Nephron progenitor cell (in vitro differentiated cells): ENCODE measurements around the gene NTN1.

Source experiments
- DNase-seq: peaks from one replicate; pipeline ENCODE4 v3.0.0; 2021
- H3K27ac Mint-ChIP-seq: 2 replicates; pipeline ENCODE4 v1.8.0; 2021; ENCODE audit warnings: mild to moderate bottlenecking, moderate library complexity, mixed read lengths
- H3K27me3 Mint-ChIP-seq: 2 replicates; pipeline ENCODE4 v1.8.0; 2021; ENCODE audit warnings: mild to moderate bottlenecking, low read depth, mixed read lengths; ENCODE audit not compliant: poor library complexity
- H3K36me3 Mint-ChIP-seq: 2 replicates; pipeline ENCODE4 v1.8.0; 2021; ENCODE audit warnings: low read depth, mixed read lengths
- H3K4me1 Mint-ChIP-seq: 2 replicates; pipeline ENCODE4 v1.8.0; 2021; ENCODE audit warnings: mixed read lengths
- H3K4me3 Mint-ChIP-seq: 2 replicates; pipeline ENCODE4 v1.8.0; 2021; ENCODE audit warnings: mild to moderate bottlenecking, moderate library complexity, mixed read lengths
- H3K9me3 Mint-ChIP-seq: 2 replicates; pipeline ENCODE4 v1.8.0; 2021; ENCODE audit warnings: mild to moderate bottlenecking, moderate library complexity, mixed read lengths
- TF ChIP-seq, protein P1 (sequence below): fragments of 200-600 bp; sonication (generic); IDR thresholded peaks from 2 replicates; pipeline ENCODE4 v1.5.0; 2021; ENCODE audit warnings: antibody characterized with exemption

Gene NTN1

GRCh38 chr17:9203771-9204425 is 182.6 kb downstream of the NTN1 start:
- H3K4me1 Mint-ChIP-seq: peaks cover 25% of the 10 kb centered on the region
- no peak overlapping the region for H3K4me3 Mint-ChIP-seq
- H3K27me3 Mint-ChIP-seq: peaks cover 10% of the 10 kb centered on the region
- H3K9me3 Mint-ChIP-seq: no peaks in the 10 kb centered on the region
- H3K27ac Mint-ChIP-seq: no peak overlapping the region
- TF ChIP-seq, protein P1, sequence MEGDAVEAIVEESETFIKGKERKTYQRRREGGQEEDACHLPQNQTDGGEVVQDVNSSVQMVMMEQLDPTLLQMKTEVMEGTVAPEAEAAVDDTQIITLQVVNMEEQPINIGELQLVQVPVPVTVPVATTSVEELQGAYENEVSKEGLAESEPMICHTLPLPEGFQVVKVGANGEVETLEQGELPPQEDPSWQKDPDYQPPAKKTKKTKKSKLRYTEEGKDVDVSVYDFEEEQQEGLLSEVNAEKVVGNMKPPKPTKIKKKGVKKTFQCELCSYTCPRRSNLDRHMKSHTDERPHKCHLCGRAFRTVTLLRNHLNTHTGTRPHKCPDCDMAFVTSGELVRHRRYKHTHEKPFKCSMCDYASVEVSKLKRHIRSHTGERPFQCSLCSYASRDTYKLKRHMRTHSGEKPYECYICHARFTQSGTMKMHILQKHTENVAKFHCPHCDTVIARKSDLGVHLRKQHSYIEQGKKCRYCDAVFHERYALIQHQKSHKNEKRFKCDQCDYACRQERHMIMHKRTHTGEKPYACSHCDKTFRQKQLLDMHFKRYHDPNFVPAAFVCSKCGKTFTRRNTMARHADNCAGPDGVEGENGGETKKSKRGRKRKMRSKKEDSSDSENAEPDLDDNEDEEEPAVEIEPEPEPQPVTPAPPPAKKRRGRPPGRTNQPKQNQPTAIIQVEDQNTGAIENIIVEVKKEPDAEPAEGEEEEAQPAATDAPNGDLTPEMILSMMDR: no peak
- DNase-seq: no peak
- H3K36me3 Mint-ChIP-seq: peaks cover 62% of the 10 kb centered on the region

GRCh38 chr17:9204637-9205329 is 183.5 kb downstream of the NTN1 start:
- no peak overlapping the region for H3K4me3 Mint-ChIP-seq
- H3K27me3 Mint-ChIP-seq: peaks cover 10% of the 10 kb centered on the region
- peaks cover 25% of the 10 kb centered on the region for H3K4me1 Mint-ChIP-seq
- peaks cover 53% of the 10 kb centered on the region for H3K36me3 Mint-ChIP-seq
- no peaks in the 10 kb centered on the region for H3K9me3 Mint-ChIP-seq
- DNase-seq: no peak
- no peak overlapping the region for H3K27ac Mint-ChIP-seq
- TF ChIP-seq, protein P1: no peak

- Mint-ChIP-seq H3K27ac (no peak overlapping the region), H3K4me1 (peaks cover 25% of the 10 kb centered on the region), H3K27me3 (peaks cover 10% of the 10 kb centered on the region), H3K9me3 (no peaks in the 10 kb centered on the region), H3K4me3 (no peak overlapping the region), H3K36me3 (peaks cover 48% of the 10 kb centered on the region)
- TF ChIP-seq, protein P1: no peak
- no peak for DNase-seq
These were observed 184.5 kb downstream of the NTN1 start for GRCh38 chr17:9205520-9206409.

GRCh38 chr17:9206410-9206703 is 185.0 kb downstream of the NTN1 start:
- no peak overlapping the region for H3K4me3 Mint-ChIP-seq
- TF ChIP-seq, protein P1: no peak
- H3K4me1 Mint-ChIP-seq: peaks cover 25% of the 10 kb centered on the region
- H3K27me3 Mint-ChIP-seq: peaks cover 10% of the 10 kb centered on the region
- H3K9me3 Mint-ChIP-seq: no peaks in the 10 kb centered on the region
- DNase-seq: no peak
- peaks cover 46% of the 10 kb centered on the region for H3K36me3 Mint-ChIP-seq
- no peak overlapping the region for H3K27ac Mint-ChIP-seq

- peaks cover 15% of the 10 kb centered on the region for H3K27me3 Mint-ChIP-seq
- H3K4me3 Mint-ChIP-seq: no peak overlapping the region
- TF ChIP-seq, protein P1: no peak
- H3K4me1 Mint-ChIP-seq: peaks cover 25% of the 10 kb centered on the region
- H3K36me3 Mint-ChIP-seq: peaks cover 47% of the 10 kb centered on the region
- no peak overlapping the region for H3K27ac Mint-ChIP-seq
- no peak for DNase-seq
- H3K9me3 Mint-ChIP-seq: no peaks in the 10 kb centered on the region
These were observed 185.5 kb downstream of the NTN1 start for GRCh38 chr17:9206741-9207332.
